Gastroesophageal sphincter (tissue), 3 donors: ENCODE measurements around the gene ZNF521.

Experiments used
- POLR2A ChIP-seq, 2 donors: fragments of 450-650 bp; IDR thresholded peaks; one replicate each; pipeline ENCODE4 v1.6.1; 2017; ENCODE audit warnings: antibody characterized with exemption in 2 of 2, mild to moderate bottlenecking in 2 of 2, moderate library complexity in 1 of 2
- POLR2AphosphoS5 ChIP-seq: sonication (generic); formaldehyde crosslinking; IDR thresholded peaks from one replicate; pipeline ENCODE4 v1.6.1; 2017; ENCODE audit warnings: antibody characterized with exemption
- TF ChIP-seq, protein P1 (sequence below), 4 experiments: fragments of 200-600 bp in 2 of 4; fragments of 450-650 bp in 2 of 4; sonication (generic) in 1 of 4; IDR thresholded peaks; one replicate each; pipeline ENCODE4 v1.5.1; 2017 to 2019; ENCODE audit warnings: antibody characterized with exemption in 4 of 4, mild to moderate bottlenecking in 2 of 4, moderate library complexity in 2 of 4

DNA sequence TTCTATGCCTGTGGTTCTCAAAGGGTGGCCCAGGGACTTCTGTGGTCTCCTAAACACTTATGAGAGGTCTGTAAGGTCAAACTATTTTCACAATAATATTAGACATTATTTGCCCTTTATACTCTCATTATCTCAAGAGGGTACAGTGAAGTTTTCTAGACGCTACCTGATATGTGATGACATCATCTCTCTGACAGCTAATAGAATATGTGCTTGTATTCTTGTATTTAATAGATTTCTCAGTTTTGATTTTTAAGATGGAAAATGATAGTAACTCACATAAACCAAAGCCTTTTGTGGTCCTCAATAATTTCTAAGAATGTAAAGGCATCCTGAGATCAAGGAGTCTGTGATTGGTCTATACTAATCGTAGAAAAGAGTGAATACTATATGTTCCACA, 265.1 kb downstream of the ZNF521 start:
- TF ChIP-seq, protein P1, sequence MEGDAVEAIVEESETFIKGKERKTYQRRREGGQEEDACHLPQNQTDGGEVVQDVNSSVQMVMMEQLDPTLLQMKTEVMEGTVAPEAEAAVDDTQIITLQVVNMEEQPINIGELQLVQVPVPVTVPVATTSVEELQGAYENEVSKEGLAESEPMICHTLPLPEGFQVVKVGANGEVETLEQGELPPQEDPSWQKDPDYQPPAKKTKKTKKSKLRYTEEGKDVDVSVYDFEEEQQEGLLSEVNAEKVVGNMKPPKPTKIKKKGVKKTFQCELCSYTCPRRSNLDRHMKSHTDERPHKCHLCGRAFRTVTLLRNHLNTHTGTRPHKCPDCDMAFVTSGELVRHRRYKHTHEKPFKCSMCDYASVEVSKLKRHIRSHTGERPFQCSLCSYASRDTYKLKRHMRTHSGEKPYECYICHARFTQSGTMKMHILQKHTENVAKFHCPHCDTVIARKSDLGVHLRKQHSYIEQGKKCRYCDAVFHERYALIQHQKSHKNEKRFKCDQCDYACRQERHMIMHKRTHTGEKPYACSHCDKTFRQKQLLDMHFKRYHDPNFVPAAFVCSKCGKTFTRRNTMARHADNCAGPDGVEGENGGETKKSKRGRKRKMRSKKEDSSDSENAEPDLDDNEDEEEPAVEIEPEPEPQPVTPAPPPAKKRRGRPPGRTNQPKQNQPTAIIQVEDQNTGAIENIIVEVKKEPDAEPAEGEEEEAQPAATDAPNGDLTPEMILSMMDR (IDR thresholded peaks at IDR 0.05) = no peak
- TF ChIP-seq POLR2AphosphoS5 = no peak
- TF ChIP-seq POLR2A (IDR thresholded peaks at IDR 0.05) = no peak
